ENCODE measurements around the gene LRMDA.

Gene LRMDA

DNA sequence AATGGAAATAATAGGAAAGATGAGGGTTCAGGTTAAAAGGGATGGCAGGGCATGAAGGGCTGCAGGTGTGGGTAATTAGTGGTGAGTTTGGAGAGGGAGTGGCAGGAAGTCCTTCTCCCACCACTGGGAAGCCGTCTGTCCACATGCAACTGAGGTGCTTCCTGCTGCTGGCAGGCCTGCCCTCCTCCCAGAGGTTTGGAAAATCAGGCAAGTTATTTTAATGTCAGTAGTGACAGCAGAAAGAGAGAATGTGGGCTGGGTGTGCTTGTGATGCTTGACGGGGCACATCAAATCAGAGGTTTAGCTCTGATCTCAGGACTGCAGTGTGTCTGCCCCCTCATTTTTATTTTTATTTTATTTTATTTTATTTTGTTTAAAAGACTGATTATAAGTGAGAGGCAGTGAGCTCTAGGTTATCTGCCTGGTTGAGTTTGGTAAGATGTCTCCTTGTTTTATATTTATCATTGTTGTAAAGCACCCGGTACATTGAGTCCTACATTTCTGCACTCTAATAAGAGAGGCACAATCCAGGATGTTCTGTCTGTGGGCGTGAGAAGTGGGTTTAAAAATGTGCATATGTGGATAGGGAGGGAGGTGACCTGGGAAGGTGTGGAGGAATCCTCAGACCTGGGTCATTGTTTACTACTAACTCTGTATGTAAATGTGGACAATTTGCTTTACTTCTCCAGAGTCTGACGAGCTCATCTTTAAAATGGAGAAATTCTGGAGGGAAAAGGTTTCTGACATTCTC lies 504.4 kb downstream of the LRMDA start:
- Mint-ChIP-seq H3K4me1 (no peaks in the 10 kb centered on the region), H3K36me3 (ENCODE audit: low read depth) (no peaks in the 10 kb centered on the region), H3K27me3 (ENCODE audit: low read depth) (peaks cover 64% of the 10 kb centered on the region), H3K9me3 (peaks cover 2% of the 10 kb centered on the region), H3K27ac (no peak overlapping the region), H3K4me3 (no peak overlapping the region)
- TF ChIP-seq, protein P1, sequence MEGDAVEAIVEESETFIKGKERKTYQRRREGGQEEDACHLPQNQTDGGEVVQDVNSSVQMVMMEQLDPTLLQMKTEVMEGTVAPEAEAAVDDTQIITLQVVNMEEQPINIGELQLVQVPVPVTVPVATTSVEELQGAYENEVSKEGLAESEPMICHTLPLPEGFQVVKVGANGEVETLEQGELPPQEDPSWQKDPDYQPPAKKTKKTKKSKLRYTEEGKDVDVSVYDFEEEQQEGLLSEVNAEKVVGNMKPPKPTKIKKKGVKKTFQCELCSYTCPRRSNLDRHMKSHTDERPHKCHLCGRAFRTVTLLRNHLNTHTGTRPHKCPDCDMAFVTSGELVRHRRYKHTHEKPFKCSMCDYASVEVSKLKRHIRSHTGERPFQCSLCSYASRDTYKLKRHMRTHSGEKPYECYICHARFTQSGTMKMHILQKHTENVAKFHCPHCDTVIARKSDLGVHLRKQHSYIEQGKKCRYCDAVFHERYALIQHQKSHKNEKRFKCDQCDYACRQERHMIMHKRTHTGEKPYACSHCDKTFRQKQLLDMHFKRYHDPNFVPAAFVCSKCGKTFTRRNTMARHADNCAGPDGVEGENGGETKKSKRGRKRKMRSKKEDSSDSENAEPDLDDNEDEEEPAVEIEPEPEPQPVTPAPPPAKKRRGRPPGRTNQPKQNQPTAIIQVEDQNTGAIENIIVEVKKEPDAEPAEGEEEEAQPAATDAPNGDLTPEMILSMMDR (IDR thresholded peaks at IDR 0.05; ENCODE audit: unreplicated experiment in 3 of 3), result no peak

DNA sequence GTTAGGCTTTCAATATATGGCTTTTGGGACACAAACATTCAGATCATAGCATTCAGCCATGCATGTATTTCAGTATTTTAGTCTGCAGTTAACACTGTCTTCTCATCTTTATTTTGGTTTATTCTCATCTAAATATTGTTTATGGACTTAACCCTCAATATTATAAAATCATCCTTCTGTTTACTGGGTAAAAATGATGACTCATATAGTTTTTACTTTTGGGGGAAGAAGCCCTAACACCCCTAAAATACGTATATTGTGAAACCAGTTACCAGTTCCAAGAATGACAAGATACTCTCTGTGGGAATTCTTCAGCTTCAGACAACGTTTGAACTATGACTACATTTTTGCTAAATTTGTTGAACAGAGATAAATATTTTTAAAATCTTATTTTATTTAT lies 505.4 kb downstream of the LRMDA start:
- Mint-ChIP-seq H3K36me3 (ENCODE audit: low read depth) (no peaks in the 10 kb centered on the region), H3K4me1 (no peaks in the 10 kb centered on the region), H3K9me3 (peaks cover 2% of the 10 kb centered on the region), H3K4me3 (no peak overlapping the region), H3K27me3 (ENCODE audit: low read depth) (peaks cover 58% of the 10 kb centered on the region), H3K27ac (no peak overlapping the region)
- TF ChIP-seq, protein P1 (IDR thresholded peaks at IDR 0.05; ENCODE audit: unreplicated experiment in 3 of 3), result no peak

DNA sequence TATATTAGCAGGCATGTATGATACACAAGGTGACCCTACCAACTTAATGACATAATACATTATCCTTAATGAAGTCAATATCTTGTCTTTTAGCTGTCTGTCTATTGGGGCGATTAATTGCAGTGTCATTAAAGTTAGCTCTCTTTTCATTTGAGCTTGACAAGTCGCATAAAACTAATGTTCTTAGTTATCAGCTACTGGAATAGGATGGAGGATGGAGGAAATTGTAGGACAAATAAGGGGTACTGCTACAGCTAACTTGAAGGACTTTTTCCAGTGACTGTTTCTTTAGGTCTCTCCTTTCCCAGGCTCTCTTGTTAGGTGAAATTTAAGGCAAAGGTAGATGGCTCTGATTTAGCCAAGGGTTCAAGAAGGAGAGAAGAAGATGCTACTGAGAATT lies 506.4 kb downstream of the LRMDA start:
- no peak overlapping the region for H3K27ac Mint-ChIP-seq
- no peaks in the 10 kb centered on the region for H3K4me1 Mint-ChIP-seq
- peaks cover 49% of the 10 kb centered on the region for H3K27me3 Mint-ChIP-seq (ENCODE audit: low read depth)
- peaks cover 5% of the 10 kb centered on the region for H3K9me3 Mint-ChIP-seq
- TF ChIP-seq, protein P1 (IDR thresholded peaks at IDR 0.05; ENCODE audit: unreplicated experiment in 3 of 3), result no peak
- no peak overlapping the region for H3K4me3 Mint-ChIP-seq
- no peaks in the 10 kb centered on the region for H3K36me3 Mint-ChIP-seq (ENCODE audit: low read depth)

DNA sequence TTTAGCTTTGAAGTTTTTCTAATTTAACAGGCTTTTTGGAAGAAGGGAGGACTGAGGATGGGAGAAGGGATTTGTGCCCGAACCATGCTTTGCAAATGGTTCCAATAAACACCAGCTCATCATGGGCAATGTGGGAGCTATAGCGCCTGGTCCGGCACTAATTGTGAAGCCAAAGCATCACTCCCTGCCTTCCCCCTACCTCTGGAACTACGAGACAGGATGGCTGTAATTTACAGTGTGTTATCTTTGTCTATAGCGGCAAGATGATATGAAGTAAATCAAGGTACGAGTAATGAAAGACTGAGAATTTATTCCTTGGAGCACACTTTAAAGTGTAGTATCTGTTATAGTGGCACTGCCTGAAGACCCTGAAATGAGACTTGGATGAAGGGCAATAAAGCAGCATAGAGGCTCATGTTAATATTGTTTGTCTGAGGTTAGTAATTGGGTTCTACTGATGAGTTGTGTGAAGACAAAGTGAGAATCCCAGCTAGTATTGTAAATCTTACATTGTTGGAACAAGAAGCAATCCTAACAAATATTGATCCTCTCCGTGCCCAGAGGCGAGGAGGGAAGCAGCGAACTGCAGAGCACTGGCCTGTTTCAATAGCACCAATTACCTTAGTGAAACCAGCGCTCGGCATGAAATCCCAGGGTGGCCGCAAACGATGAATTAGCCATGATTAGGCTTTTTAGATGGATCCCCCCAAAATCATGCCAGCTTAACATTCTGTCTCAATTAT lies 507.1 kb downstream of the LRMDA start:
- no peaks in the 10 kb centered on the region for H3K4me1 Mint-ChIP-seq
- H3K4me3 Mint-ChIP-seq, result no peak overlapping the region
- no peak overlapping the region for H3K27ac Mint-ChIP-seq
- peaks cover 44% of the 10 kb centered on the region for H3K27me3 Mint-ChIP-seq (ENCODE audit: low read depth)
- peaks cover 8% of the 10 kb centered on the region for H3K9me3 Mint-ChIP-seq
- no peaks in the 10 kb centered on the region for H3K36me3 Mint-ChIP-seq (ENCODE audit: low read depth)
- TF ChIP-seq, protein P1 (IDR thresholded peaks at IDR 0.05; ENCODE audit: unreplicated experiment in 3 of 3), result no peak

DNA sequence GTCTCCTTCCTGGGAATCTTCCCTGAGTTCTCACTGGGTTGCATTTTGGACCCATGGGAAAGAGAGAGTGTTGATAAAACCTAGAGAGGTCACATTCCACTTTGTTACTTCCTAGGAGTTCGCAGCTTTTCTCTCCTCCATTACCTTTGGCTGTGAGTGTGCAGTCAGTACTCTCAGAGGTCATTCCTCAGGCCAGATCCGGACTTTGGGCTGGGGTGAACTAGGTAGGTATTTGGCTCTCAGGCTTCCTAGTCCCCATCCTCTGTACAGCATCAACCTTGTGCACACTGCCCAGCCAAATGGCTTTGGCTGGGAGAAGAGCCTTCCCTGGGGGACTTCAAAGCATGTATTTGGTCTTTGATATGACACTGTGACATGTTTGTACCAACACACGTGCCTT lies 508.1 kb downstream of the LRMDA start:
- TF ChIP-seq, protein P1 (IDR thresholded peaks at IDR 0.05; ENCODE audit: unreplicated experiment in 3 of 3), result no peak
- peaks cover 34% of the 10 kb centered on the region for H3K27me3 Mint-ChIP-seq (ENCODE audit: low read depth)
- no peak overlapping the region for H3K27ac Mint-ChIP-seq
- no peaks in the 10 kb centered on the region for H3K4me1 Mint-ChIP-seq
- H3K4me3 Mint-ChIP-seq, result no peak overlapping the region
- H3K9me3 Mint-ChIP-seq, result peaks cover 15% of the 10 kb centered on the region
- no peaks in the 10 kb centered on the region for H3K36me3 Mint-ChIP-seq (ENCODE audit: low read depth)
